Left ventricle myocardium inferior (tissue), 1 donor: ENCODE measurements around the gene FOXK1. TPM values are rescaled to one million over a fixed set of nuclear protein-coding genes. Genes with fewer than 3 reads are reported as not detected.

Experiments
- DNase-seq: peaks from one replicate; pipeline ENCODE4 v3.0.0-alpha.2; 2020
- H3K27ac ChIP-seq: fragments of 200-600 bp; replicated peaks from 2 replicates; pipeline ENCODE4 v1.8.0; 2021
- H3K27me3 ChIP-seq: fragments of 200-600 bp; 2 replicates; pipeline ENCODE4 v1.8.0; 2021; ENCODE audit warnings: low read depth
- H3K36me3 ChIP-seq: fragments of 200-600 bp; 2 replicates; pipeline ENCODE4 v1.8.0; 2021
- H3K4me1 ChIP-seq: fragments of 200-600 bp; 2 replicates; pipeline ENCODE4 v1.8.0; 2021
- H3K4me3 ChIP-seq: fragments of 200-600 bp; 2 replicates; pipeline ENCODE4 v1.8.0; 2021; ENCODE audit warnings: mild to moderate bottlenecking, moderate library complexity
- H3K9me3 ChIP-seq: fragments of 200-600 bp; replicated peaks from 2 replicates; pipeline ENCODE4 v1.8.0; 2021
- intact Hi-C: fragments of 100-400 bp; cut with micrococcal nuclease; formaldehyde crosslinking; loops from one replicate; pipeline ENCODE4 v1.11.0; 2022
- total RNA-seq: library from RNA; stranded (reverse); fragmentation: NEBNext Ultra II Directional; extraction: Animal tissue kit (Norgen Biotek cat#: 25700); gene quantifications from one replicate; pipeline ENCODE4 v1.2.1, GENCODE V29; 2021
- TF ChIP-seq, protein P1 (sequence below): fragments of 200-600 bp; IDR thresholded peaks from 2 replicates; pipeline ENCODE4 v1.8.0; 2021; ENCODE audit warnings: antibody characterized with exemption, mild to moderate bottlenecking, borderline replicate concordance
- donor health status: DM: no; HTN: yes; CAD: no; lungs with severe emphysema.

Gene FOXK1
- total RNA-seq, 1 donor from 2014 or later, result 18.3 TPM

DNA sequence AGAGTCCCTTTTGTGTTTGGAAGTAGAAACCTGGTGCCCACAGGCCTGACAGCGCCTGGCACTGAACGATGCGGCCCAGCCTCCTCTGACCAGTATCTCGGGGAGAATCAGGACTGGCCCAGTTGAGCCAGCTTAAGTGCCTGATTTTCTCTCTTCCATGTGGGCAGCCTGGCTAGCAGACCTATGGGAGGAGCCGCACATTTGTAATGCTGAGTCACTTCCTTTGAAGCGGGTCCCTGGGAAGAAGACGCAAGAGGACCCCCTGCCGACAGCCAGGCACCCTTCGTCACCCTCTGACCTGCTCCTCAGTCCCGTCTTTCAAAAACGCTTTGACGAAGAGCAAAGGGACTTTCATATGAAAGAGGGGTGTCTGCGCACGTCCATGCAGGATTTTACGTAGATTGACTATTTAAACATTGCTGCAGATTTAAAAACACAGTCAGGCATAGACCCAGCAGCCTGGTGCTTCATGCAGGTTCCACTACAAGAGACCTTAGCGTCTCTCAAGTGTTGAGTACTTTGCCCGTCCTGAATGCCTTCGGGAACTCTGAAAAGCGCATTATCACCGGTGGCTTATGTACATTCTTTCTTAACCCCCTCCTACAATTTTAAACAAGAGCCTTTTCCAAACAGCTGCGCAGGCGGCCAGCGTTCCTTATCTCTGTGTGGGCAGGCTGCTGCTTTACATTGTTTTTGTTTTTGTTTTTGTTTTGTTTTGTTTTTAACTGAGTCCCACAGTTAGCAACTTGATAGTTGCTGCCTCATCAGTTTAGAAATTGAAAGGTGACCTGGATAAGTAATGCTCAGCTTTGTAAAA is 56.8 kb downstream of the FOXK1 start:
- peak overlapping the region; percentile 57 for H3K4me3 ChIP-seq
- H3K4me1 ChIP-seq, result peaks cover 59% of the 10 kb centered on the region
- H3K9me3 ChIP-seq, result no peaks in the 10 kb centered on the region
- DNase-seq, result no peak
- H3K27me3 ChIP-seq, result no peaks in the 10 kb centered on the region
- peak overlapping the region; percentile 87 for H3K27ac ChIP-seq
- intact Hi-C loops, result no loop called here
- TF ChIP-seq, protein P1, sequence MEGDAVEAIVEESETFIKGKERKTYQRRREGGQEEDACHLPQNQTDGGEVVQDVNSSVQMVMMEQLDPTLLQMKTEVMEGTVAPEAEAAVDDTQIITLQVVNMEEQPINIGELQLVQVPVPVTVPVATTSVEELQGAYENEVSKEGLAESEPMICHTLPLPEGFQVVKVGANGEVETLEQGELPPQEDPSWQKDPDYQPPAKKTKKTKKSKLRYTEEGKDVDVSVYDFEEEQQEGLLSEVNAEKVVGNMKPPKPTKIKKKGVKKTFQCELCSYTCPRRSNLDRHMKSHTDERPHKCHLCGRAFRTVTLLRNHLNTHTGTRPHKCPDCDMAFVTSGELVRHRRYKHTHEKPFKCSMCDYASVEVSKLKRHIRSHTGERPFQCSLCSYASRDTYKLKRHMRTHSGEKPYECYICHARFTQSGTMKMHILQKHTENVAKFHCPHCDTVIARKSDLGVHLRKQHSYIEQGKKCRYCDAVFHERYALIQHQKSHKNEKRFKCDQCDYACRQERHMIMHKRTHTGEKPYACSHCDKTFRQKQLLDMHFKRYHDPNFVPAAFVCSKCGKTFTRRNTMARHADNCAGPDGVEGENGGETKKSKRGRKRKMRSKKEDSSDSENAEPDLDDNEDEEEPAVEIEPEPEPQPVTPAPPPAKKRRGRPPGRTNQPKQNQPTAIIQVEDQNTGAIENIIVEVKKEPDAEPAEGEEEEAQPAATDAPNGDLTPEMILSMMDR, result no peak
- peaks cover 26% of the 10 kb centered on the region for H3K36me3 ChIP-seq

DNA sequence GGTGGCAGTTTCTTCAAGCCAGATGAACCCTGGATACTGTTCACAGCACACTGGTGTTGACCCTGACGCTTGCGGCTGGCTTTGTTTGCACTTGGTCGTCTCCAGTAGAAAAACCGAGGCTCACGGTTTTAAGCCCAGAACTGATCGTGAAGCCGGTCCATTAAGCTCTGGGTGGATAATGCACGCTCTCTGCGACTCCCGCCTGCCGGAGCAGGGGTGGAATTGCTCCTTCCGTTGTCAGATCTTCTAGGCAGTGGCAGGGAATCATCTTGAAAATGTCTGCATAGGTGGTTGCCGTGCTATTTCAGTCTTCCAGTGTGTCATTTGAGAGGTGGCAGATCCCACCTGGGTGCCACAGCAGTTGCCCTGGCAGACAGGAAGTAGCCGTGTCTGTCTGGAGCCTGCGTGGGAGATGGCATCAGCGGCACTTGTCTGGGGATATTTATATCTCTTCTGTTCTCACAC is 57.5 kb downstream of the FOXK1 start:
- Histone ChIP-seq H3K27me3 (no peaks in the 10 kb centered on the region), H3K36me3 (peaks cover 26% of the 10 kb centered on the region), H3K4me1 (peaks cover 59% of the 10 kb centered on the region), H3K9me3 (no peaks in the 10 kb centered on the region), H3K4me3 (peak overlapping the region; percentile 57), H3K27ac (peak overlapping the region; percentile 87)
- intact Hi-C loops, result no loop called here
- TF ChIP-seq, protein P1, result peak; percentile 71
- no peak for DNase-seq

DNA sequence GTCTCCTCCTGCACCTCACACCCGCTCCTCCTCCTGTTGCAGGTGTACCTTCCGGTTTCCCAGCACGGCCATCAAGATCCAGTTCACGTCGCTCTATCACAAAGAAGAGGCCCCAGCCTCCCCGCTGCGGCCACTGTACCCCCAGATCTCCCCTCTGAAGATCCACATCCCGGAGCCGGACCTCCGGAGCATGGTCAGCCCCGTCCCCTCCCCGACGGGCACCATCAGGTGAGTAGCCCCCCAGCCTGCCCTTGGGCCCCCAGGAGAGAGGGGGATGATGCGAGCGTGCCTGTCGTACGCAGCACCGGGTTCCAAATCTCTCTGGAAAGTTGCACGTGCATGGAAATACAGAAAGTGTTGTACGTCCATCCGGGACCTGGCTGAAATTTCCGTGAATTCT is 58.7 kb downstream of the FOXK1 start:
- Histone ChIP-seq H3K27ac (no peak overlapping the region), H3K36me3 (peaks cover 26% of the 10 kb centered on the region), H3K9me3 (no peaks in the 10 kb centered on the region), H3K4me1 (peaks cover 57% of the 10 kb centered on the region), H3K4me3 (no peak overlapping the region), H3K27me3 (no peaks in the 10 kb centered on the region)
- intact Hi-C loops, result loop anchor here (10.0 kb wide), 2 partner anchors 56 to 126 kb away; partner anchors contain the start of gene FOXK1
- TF ChIP-seq, protein P1, result no peak
- DNase-seq, result no peak

DNA sequence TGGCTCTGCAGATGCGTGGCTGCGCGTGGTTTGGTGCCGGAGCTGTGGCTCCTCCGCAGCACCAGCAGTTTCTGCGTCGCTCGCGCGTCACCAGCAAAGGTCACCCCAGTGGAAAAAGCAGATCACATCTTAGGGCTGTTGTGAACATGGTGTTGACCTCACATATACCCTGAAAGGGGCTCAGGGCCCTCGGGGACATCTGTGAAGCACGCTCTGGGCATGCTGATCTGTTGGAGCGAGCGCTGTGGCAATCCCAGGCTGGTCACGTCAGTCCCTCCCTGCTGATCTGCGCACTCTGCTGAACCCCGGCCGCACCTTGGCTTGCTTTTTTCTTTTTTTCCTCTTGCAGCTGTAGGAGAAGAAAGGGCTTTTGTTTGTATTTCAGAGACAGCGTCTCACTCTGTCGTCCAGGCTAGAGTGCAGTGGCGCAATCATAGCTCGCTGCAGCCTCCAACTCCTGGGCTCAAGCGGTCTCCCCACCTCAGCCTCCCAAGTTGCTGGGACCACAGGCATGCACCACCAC is 60.0 kb downstream of the FOXK1 start:
- no peak overlapping the region for H3K4me3 ChIP-seq
- H3K9me3 ChIP-seq, result no peaks in the 10 kb centered on the region
- H3K27ac ChIP-seq, result peak overlapping the region; percentile 94
- H3K4me1 ChIP-seq, result peaks cover 69% of the 10 kb centered on the region
- intact Hi-C loops, result loop anchor here (10.0 kb wide), 2 partner anchors 57 to 127 kb away; partner anchors contain the start of gene FOXK1
- no peak for DNase-seq
- peaks cover 26% of the 10 kb centered on the region for H3K36me3 ChIP-seq
- H3K27me3 ChIP-seq, result no peaks in the 10 kb centered on the region
- TF ChIP-seq, protein P1, result no peak

DNA sequence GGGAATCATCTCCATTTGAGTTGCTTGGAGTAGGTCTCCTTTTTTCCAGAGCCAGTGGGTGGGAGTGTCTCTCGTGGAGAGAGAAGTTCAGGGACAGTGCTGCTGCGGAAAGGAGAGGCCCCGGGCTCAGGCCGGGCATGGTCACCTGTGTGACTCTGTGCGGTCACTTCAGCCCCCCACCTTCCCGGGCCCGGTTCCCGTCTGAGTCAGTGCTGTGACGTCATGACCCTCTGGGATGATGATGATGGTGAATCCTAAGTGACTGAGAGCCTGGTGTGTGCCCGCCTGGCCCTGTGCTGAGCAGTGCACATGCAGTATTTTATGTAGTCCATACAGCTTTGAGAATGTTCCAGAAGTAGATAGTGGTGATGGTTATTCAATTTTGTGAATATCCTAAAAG is 60.8 kb downstream of the FOXK1 start:
- intact Hi-C loops, result loop anchor here (10.0 kb wide), 2 partner anchors 58 to 128 kb away; partner anchors contain the start of gene FOXK1
- TF ChIP-seq, protein P1, result no peak
- Histone ChIP-seq H3K4me3 (no peak overlapping the region), H3K27me3 (no peaks in the 10 kb centered on the region), H3K27ac (peak overlapping the region; percentile 94), H3K9me3 (no peaks in the 10 kb centered on the region), H3K4me1 (peaks cover 72% of the 10 kb centered on the region), H3K36me3 (peaks cover 31% of the 10 kb centered on the region)
- DNase-seq, result no peak
